ENCODE measurements around the gene L3MBTL1. TPM values are rescaled to one million over a fixed set of nuclear protein-coding genes. Genes with fewer than 3 reads are reported as not detected.
A peak's percentile ranks its signal among the peaks of the same experiment; 100 is the strongest.

Gene L3MBTL1
- total RNA-seq, 1 experiment from 2014 or later: 24.9 TPM

DNA sequence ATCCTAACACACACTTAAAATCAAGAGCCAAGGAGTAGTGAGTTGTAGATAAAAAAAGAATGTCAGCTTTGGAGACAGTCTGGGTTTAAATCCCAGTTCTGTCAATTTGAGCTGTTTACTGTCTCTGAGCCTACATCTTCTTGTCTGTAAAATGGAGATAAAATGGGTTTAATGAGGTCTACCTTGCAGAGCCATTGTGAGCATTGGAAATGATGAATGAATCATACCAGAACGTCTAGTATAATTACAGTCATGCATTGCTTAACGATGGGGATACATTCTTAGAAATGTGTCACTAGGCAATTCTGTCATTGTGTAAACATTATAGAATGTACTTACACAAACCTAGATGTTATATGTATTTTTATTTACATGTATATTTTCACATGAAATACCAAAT lies 33.7 kb downstream of the L3MBTL1 start:
- POLR2A ChIA-PET: no interaction called here
- no peak overlapping the region for H3K27ac ChIP-seq (ENCODE audit: low read length)
- ATAC-seq (no peak), DNase-seq (ENCODE audit: low read depth, low spot score) (peak; percentile 45)
- H3K36me3 ChIP-seq (ENCODE audit: control insufficient read depth, insufficient read depth, low read length): no peaks in the 10 kb centered on the region; the same call in 1 of the 2 replicates
- CTCF ChIA-PET: no interaction called here
- BruUV-seq (replicated peaks): no TSS peak
- no peaks in the 10 kb centered on the region for H3K4me1 ChIP-seq (ENCODE audit: control insufficient read depth, insufficient read depth, low read length)
- H3K9me3 ChIP-seq (ENCODE audit: control insufficient read depth, insufficient read depth, low read depth, low read length): no peaks in the 10 kb centered on the region
- intact Hi-C loops (cut with micrococcal nuclease; ENCODE audit: unreplicated experiment) (loop anchor here (10.0 kb wide), 1 partner anchor 154 kb away; no protein-coding TSS in a partner anchor), in situ Hi-C loops (cut with HindIII; ENCODE audit: low pct_unique_long_range_greater_than_20kb, low sequenced_read_pairs) (no loop called here)
- no peak overlapping the region for H3K4me3 ChIP-seq (ENCODE audit: low read depth in 2 of 2, low read length in 2 of 2)
- no peaks in the 10 kb centered on the region for H3K27me3 ChIP-seq (ENCODE audit: control insufficient read depth, insufficient read depth, low read length)
- TF ChIP-seq TCF7L2 (IDR thresholded peaks at IDR 0.05; ENCODE audit: low read depth, low read length) (no peak), SIN3A (IDR thresholded peaks at IDR 0.05; ENCODE audit: borderline replicate concordance, insufficient read depth, low read depth, low read length) (no peak), POLR2AphosphoS5 (IDR thresholded peaks at IDR 0.05; ENCODE audit: low read depth, low read length) (no peak)
- TF ChIP-seq, protein P1, sequence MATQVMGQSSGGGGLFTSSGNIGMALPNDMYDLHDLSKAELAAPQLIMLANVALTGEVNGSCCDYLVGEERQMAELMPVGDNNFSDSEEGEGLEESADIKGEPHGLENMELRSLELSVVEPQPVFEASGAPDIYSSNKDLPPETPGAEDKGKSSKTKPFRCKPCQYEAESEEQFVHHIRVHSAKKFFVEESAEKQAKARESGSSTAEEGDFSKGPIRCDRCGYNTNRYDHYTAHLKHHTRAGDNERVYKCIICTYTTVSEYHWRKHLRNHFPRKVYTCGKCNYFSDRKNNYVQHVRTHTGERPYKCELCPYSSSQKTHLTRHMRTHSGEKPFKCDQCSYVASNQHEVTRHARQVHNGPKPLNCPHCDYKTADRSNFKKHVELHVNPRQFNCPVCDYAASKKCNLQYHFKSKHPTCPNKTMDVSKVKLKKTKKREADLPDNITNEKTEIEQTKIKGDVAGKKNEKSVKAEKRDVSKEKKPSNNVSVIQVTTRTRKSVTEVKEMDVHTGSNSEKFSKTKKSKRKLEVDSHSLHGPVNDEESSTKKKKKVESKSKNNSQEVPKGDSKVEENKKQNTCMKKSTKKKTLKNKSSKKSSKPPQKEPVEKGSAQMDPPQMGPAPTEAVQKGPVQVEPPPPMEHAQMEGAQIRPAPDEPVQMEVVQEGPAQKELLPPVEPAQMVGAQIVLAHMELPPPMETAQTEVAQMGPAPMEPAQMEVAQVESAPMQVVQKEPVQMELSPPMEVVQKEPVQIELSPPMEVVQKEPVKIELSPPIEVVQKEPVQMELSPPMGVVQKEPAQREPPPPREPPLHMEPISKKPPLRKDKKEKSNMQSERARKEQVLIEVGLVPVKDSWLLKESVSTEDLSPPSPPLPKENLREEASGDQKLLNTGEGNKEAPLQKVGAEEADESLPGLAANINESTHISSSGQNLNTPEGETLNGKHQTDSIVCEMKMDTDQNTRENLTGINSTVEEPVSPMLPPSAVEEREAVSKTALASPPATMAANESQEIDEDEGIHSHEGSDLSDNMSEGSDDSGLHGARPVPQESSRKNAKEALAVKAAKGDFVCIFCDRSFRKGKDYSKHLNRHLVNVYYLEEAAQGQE (IDR thresholded peaks at IDR 0.05; ENCODE audit: insufficient read depth in 1 of 2, low read depth in 2 of 2, low read length in 1 of 2): no peak
- TF ChIP-seq, protein P2, sequence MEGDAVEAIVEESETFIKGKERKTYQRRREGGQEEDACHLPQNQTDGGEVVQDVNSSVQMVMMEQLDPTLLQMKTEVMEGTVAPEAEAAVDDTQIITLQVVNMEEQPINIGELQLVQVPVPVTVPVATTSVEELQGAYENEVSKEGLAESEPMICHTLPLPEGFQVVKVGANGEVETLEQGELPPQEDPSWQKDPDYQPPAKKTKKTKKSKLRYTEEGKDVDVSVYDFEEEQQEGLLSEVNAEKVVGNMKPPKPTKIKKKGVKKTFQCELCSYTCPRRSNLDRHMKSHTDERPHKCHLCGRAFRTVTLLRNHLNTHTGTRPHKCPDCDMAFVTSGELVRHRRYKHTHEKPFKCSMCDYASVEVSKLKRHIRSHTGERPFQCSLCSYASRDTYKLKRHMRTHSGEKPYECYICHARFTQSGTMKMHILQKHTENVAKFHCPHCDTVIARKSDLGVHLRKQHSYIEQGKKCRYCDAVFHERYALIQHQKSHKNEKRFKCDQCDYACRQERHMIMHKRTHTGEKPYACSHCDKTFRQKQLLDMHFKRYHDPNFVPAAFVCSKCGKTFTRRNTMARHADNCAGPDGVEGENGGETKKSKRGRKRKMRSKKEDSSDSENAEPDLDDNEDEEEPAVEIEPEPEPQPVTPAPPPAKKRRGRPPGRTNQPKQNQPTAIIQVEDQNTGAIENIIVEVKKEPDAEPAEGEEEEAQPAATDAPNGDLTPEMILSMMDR (IDR thresholded peaks at IDR 0.05): no peak

DNA sequence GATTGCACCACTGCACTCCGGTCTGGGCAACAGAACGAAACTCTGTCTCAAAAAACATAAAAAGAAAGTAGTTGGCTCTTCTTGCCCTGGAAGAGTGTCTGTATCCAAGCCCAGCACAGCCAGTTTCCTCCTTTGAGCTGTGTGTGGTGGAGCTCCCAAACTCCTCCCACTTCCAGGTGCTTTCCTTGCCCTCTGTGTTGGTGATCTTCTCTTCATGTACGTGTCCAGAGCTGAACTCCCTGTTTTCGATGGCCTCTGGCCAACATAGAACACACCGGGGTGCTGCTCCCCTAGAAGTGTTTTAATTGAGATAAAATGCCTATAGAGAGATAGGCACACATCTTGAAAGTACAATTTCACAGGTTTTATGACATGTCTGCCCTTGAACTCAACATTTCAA lies 34.7 kb downstream of the L3MBTL1 start:
- in situ Hi-C loops (cut with HindIII; ENCODE audit: low pct_unique_long_range_greater_than_20kb, low sequenced_read_pairs) (no loop called here), intact Hi-C loops (cut with micrococcal nuclease; ENCODE audit: unreplicated experiment) (loop anchor here (10.0 kb wide), 1 partner anchor 153 kb away; no protein-coding TSS in a partner anchor)
- H3K27me3 ChIP-seq (ENCODE audit: control insufficient read depth, insufficient read depth, low read length): no peaks in the 10 kb centered on the region
- H3K4me1 ChIP-seq (ENCODE audit: control insufficient read depth, insufficient read depth, low read length): no peaks in the 10 kb centered on the region
- TF ChIP-seq SIN3A (IDR thresholded peaks at IDR 0.05; ENCODE audit: borderline replicate concordance, insufficient read depth, low read depth, low read length) (no peak), TCF7L2 (IDR thresholded peaks at IDR 0.05; ENCODE audit: low read depth, low read length) (no peak), POLR2AphosphoS5 (IDR thresholded peaks at IDR 0.05; ENCODE audit: low read depth, low read length) (no peak)
- TF ChIP-seq, protein P2 (IDR thresholded peaks at IDR 0.05): no peak
- TF ChIP-seq, protein P1 (IDR thresholded peaks at IDR 0.05; ENCODE audit: insufficient read depth in 1 of 2, low read depth in 2 of 2, low read length in 1 of 2): no peak
- no peak overlapping the region for H3K27ac ChIP-seq (ENCODE audit: low read length)
- no peak overlapping the region for H3K4me3 ChIP-seq (ENCODE audit: low read depth in 2 of 2, low read length in 2 of 2)
- no TSS peak for BruUV-seq (replicated peaks)
- CTCF ChIA-PET: no interaction called here
- ATAC-seq (no peak), DNase-seq (ENCODE audit: low read depth, low spot score) (no peak)
- H3K9me3 ChIP-seq (ENCODE audit: control insufficient read depth, insufficient read depth, low read depth, low read length): no peaks in the 10 kb centered on the region
- POLR2A ChIA-PET: no interaction called here
- no peaks in the 10 kb centered on the region for H3K36me3 ChIP-seq (ENCODE audit: control insufficient read depth, insufficient read depth, low read length)

All from Panc1 (cell line).